ENCODE data around the gene GABBR1.

DNA sequence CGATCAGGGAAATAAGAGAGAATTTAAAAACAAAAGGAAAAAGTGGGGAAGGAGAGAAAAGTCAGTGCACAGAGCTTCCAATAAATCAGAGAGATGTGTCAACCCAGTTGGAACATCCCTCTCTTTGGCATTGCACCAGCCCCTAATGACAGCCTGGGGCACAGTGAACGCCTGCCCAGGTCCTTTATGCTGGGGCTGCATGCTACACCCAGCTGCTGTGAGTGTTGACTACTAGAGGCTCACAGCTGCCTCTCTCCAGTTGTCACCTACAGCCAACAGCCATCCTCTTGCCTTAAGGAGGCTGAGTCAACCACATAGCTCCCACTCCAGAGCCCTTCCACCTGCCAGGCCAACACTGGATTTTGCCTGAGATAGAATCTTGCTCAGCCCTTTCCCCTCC is 29.1 kb downstream of the GABBR1 start:
- TF ChIP-seq, protein P1, sequence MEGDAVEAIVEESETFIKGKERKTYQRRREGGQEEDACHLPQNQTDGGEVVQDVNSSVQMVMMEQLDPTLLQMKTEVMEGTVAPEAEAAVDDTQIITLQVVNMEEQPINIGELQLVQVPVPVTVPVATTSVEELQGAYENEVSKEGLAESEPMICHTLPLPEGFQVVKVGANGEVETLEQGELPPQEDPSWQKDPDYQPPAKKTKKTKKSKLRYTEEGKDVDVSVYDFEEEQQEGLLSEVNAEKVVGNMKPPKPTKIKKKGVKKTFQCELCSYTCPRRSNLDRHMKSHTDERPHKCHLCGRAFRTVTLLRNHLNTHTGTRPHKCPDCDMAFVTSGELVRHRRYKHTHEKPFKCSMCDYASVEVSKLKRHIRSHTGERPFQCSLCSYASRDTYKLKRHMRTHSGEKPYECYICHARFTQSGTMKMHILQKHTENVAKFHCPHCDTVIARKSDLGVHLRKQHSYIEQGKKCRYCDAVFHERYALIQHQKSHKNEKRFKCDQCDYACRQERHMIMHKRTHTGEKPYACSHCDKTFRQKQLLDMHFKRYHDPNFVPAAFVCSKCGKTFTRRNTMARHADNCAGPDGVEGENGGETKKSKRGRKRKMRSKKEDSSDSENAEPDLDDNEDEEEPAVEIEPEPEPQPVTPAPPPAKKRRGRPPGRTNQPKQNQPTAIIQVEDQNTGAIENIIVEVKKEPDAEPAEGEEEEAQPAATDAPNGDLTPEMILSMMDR (conservative IDR thresholded peaks at IDR 0.05 in 1 of 2, IDR thresholded peaks at IDR 0.05 in 1 of 2; ENCODE audit: extremely low read depth in 1 of 2, insufficient read depth in 1 of 2, low read depth in 1 of 2, low read length in 2 of 2) = no peak
- no peak for TF ChIP-seq EZH2 (IDR thresholded peaks at IDR 0.05; ENCODE audit: borderline replicate concordance, low read length)

Data from mammary epithelial cell (primary cell).